ENCODE results near the gene ZNF135. TPM values are rescaled to one million over a fixed set of nuclear protein-coding genes. Genes with fewer than 3 reads are reported as not detected.

ZNF135 gene
- total and polyA plus RNA-seq, 10 of the 15 experiments (the other 5 are each of a cell fraction or from before 2014, with no cell fraction given), result 0.04 TPM; not detected in 9

DNA sequence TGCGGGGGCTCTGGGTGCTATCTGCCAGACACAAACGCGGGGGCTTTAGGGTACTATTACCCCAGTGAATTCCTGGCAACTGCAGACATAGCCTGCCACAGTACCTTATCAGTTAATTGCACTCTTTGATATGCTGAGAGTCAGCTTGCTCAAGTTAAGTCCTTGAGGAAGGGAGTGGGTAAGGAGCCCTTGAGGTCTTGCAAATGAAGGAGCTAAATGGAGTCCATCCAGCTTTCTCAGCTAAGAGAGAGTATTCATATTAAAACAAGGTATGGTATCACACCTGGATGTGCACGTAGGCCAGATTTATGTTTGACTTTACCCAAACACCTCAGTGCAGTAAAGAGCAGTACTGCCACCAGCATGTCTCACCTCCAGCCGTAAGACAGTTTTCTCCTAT is 44.9 kb upstream of the ZNF135 start (continued):
- TF ChIP-seq MLLT1 (IDR thresholded peaks at IDR 0.05) (no peak), SIX5 (IDR thresholded peaks at IDR 0.05; ENCODE audit: low read depth, low read length, severe bottlenecking) (no peak), KLF5 (IDR thresholded peaks at IDR 0.05; ENCODE audit: partially characterized antibody) (no peak)
- TF ChIP-seq, protein P1, sequence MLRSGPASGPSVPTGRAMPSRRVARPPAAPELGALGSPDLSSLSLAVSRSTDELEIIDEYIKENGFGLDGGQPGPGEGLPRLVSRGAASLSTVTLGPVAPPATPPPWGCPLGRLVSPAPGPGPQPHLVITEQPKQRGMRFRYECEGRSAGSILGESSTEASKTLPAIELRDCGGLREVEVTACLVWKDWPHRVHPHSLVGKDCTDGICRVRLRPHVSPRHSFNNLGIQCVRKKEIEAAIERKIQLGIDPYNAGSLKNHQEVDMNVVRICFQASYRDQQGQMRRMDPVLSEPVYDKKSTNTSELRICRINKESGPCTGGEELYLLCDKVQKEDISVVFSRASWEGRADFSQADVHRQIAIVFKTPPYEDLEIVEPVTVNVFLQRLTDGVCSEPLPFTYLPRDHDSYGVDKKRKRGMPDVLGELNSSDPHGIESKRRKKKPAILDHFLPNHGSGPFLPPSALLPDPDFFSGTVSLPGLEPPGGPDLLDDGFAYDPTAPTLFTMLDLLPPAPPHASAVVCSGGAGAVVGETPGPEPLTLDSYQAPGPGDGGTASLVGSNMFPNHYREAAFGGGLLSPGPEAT (IDR thresholded peaks at IDR 0.05; ENCODE audit: low read depth), result no peak

- H2AFZ ChIP-seq (ENCODE audit: control insufficient read depth, low read depth, low read length), result no peak overlapping the region
- no TSS peak for BruUV-seq (replicated peaks)
- DNase-seq (ENCODE audit: low read depth, low spot score) (no peak), FAIRE-seq (no peak), ATAC-seq (no peak)
- no peaks in the 10 kb centered on the region for H3K4me1 ChIP-seq (ENCODE audit: control insufficient read depth, insufficient read depth, low read length)
- intact Hi-C loops (cut with micrococcal nuclease; ENCODE audit: unreplicated experiment) (no loop called here), in situ Hi-C loops (cut with MboI) (no loop called here)
- RAD21 ChIA-PET (ENCODE audit: unreplicated experiment), result no interaction called here
- no peaks in the 10 kb centered on the region for H4K20me1 ChIP-seq (ENCODE audit: control insufficient read depth, insufficient read depth)
- TF ChIP-seq LARP7 (IDR thresholded peaks at IDR 0.05) (no peak), HDAC2 (IDR thresholded peaks at IDR 0.05) (no peak), NRF1 (conservative IDR thresholded peaks at IDR 0.05; ENCODE audit: low read depth, low read length) (no peak)
- no peak overlapping the region for H3K4me3 ChIP-seq
- SMC1A ChIA-PET (ENCODE audit: uncharacterized antibody, unreplicated experiment), result no interaction called here
- no peaks in the 10 kb centered on the region for H3K79me2 ChIP-seq (ENCODE audit: control insufficient read depth, insufficient read depth, low read length)
- 30% methylated on average over 7 of the region's 7 CpGs for WGBS (ENCODE audit: insufficient coverage, insufficient replicate concordance, low lambda C conversion rate, missing lambda C conversion rate)
- no peak overlapping the region for H3K9ac ChIP-seq (ENCODE audit: control insufficient read depth, insufficient read depth, low read length)
- no peaks in the 10 kb centered on the region for H3K27me3 ChIP-seq (replicated peaks in 1 of 2; ENCODE audit: control insufficient read depth in 2 of 2, insufficient read depth in 2 of 2, low read length in 1 of 2)
- POLR2A ChIA-PET, result no interaction called here
- H3K27ac ChIP-seq (ENCODE audit: control insufficient read depth, insufficient read depth), result no peak overlapping the region
- H3K4me2 ChIP-seq (ENCODE audit: control insufficient read depth, insufficient read depth), result no peak overlapping the region
- CTCF ChIA-PET, result no interaction called here
- no peaks in the 10 kb centered on the region; the same call in 1 of the 3 replicates for H3K9me3 ChIP-seq (replicated peaks; ENCODE audit: control insufficient read depth, insufficient read depth, low read length)
- H3K36me3 ChIP-seq (ENCODE audit: control insufficient read depth in 2 of 2, insufficient read depth in 2 of 2, low read length in 1 of 2), result no peaks in the 10 kb centered on the region
Observed at GRCh38 chr19:58020129-58020528, 39.0 kb upstream of the ZNF135 start.
